Measurements from ENCODE around the gene ATE1. TPM values are rescaled to one million over a fixed set of nuclear protein-coding genes. Genes with fewer than 3 reads are reported as not detected.

The ATE1 gene
- total RNA-seq, 3 donors from 2014 or later (not counting 1 experiment from before 2014, with no cell fraction given), result 30.4 to 40.6 (median 30.5) TPM

DNA sequence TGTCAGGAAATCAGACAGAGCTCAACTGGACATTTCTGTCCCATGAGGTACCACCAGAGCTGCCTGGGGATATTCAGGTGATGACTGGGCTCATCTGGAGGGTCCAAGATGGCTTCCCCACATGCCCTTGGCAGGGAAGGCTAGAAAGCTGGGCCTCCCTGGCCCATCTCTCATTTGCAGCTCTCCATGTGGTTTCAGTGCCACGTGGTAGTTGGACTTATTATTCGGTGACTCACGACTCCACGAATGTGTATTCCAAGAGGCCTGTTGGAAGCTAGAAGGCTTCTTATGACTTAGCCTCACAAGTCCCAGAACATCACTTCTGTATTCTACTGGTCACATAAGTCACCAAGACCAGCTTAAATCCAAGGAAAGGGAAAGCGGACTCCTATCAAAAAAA, 24.4 kb upstream of the ATE1 start:
- H3K27me3 ChIP-seq (ENCODE audit: control insufficient read depth, insufficient read depth, low read length), result no peaks in the 10 kb centered on the region
- TF ChIP-seq, protein P1, sequence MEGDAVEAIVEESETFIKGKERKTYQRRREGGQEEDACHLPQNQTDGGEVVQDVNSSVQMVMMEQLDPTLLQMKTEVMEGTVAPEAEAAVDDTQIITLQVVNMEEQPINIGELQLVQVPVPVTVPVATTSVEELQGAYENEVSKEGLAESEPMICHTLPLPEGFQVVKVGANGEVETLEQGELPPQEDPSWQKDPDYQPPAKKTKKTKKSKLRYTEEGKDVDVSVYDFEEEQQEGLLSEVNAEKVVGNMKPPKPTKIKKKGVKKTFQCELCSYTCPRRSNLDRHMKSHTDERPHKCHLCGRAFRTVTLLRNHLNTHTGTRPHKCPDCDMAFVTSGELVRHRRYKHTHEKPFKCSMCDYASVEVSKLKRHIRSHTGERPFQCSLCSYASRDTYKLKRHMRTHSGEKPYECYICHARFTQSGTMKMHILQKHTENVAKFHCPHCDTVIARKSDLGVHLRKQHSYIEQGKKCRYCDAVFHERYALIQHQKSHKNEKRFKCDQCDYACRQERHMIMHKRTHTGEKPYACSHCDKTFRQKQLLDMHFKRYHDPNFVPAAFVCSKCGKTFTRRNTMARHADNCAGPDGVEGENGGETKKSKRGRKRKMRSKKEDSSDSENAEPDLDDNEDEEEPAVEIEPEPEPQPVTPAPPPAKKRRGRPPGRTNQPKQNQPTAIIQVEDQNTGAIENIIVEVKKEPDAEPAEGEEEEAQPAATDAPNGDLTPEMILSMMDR (IDR thresholded peaks at IDR 0.05), result no peak
- no peaks in the 10 kb centered on the region for H3K9me3 ChIP-seq (ENCODE audit: control insufficient read depth, insufficient read depth, low read length)
- H3K9me3 Mint-ChIP-seq, result no peaks in the 10 kb centered on the region
- ATAC-seq (no peak), DNase-seq (no peak)
- intact Hi-C loops (cut with micrococcal nuclease), result no loop called here
- no peak overlapping the region for H3K27ac Mint-ChIP-seq
- no peak overlapping the region for H3K4me3 Mint-ChIP-seq
- H3K4me1 ChIP-seq (ENCODE audit: control insufficient read depth, insufficient read depth, low read length), result no peaks in the 10 kb centered on the region
- H3K4me1 Mint-ChIP-seq, result no peaks in the 10 kb centered on the region
- H3K36me3 Mint-ChIP-seq, result no peaks in the 10 kb centered on the region
- WGBS (ENCODE audit: insufficient coverage), result 92% methylated on average over 5 of the region's 5 CpGs
- no peak overlapping the region for H3K27ac ChIP-seq (ENCODE audit: low read length)
- H3K36me3 ChIP-seq (ENCODE audit: control insufficient read depth, insufficient read depth, low read length), result peaks cover 8% of the 10 kb centered on the region
- H3K27me3 Mint-ChIP-seq (ENCODE audit: low read depth in 2 of 2), result no peaks in the 10 kb centered on the region
- no peak overlapping the region for H3K4me3 ChIP-seq (ENCODE audit: low read length)

DNA sequence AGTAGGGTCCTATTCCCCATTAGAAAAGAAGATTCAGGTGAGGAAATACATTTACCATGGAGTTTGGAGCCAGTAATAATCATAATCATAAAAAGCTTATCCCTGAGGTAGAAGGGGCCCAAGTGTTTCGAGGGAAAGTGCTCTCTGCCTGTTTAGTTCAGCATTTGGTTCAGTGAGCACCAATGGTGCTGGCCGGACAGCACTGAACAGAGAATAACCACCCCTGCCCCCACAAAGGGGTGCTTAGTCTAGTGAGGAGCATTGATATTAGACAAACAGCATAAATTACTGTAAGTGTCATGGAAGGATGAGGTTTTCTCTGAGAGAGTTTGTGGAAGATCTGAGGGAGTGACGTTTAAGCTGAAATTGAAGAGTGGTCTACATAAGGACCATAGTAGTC, 21.6 kb upstream of the ATE1 start:
- no peaks in the 10 kb centered on the region for H3K27me3 ChIP-seq (ENCODE audit: control insufficient read depth, insufficient read depth, low read length)
- H3K9me3 ChIP-seq (ENCODE audit: control insufficient read depth, insufficient read depth, low read length), result no peaks in the 10 kb centered on the region
- Mint-ChIP-seq H3K4me1 (no peaks in the 10 kb centered on the region), H3K9me3 (no peaks in the 10 kb centered on the region), H3K4me3 (no peak overlapping the region), H3K27ac (no peak overlapping the region), H3K27me3 (ENCODE audit: low read depth in 2 of 2) (no peaks in the 10 kb centered on the region), H3K36me3 (no peaks in the 10 kb centered on the region)
- 91% methylated on average over 3 of the region's 3 CpGs for WGBS (ENCODE audit: insufficient coverage)
- no peak for DNase-seq
- no peak for ATAC-seq
- no peaks in the 10 kb centered on the region for H3K36me3 ChIP-seq (ENCODE audit: control insufficient read depth, insufficient read depth, low read length)
- TF ChIP-seq, protein P1 (IDR thresholded peaks at IDR 0.05), result no peak
- H3K4me3 ChIP-seq (ENCODE audit: low read length), result no peak overlapping the region
- H3K27ac ChIP-seq (ENCODE audit: low read length), result no peak overlapping the region
- intact Hi-C loops (cut with micrococcal nuclease), result no loop called here
- no peaks in the 10 kb centered on the region for H3K4me1 ChIP-seq (ENCODE audit: control insufficient read depth, insufficient read depth, low read length)

DNA sequence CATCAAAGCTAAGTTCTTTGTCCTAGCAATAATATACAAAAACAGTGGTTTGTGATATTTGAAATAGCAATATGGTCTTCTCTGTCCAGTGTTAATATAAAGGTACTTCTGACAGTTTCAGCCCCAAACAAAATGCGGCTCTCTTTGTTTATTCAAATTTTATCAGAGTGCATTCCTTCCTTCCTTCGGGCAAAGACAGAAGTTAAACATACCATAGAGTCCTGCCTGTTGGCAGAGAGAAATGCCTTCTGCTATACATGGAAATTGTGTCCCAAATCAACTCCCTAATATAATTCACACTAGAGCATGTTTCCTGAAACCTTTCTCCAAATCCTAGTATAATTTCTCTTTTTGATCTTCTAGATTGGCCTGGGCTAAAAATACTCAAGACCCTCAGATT, 21.2 kb upstream of the ATE1 start:
- Mint-ChIP-seq H3K27me3 (ENCODE audit: low read depth in 2 of 2) (no peaks in the 10 kb centered on the region), H3K4me3 (no peak overlapping the region), H3K4me1 (no peaks in the 10 kb centered on the region), H3K9me3 (no peaks in the 10 kb centered on the region), H3K36me3 (no peaks in the 10 kb centered on the region), H3K27ac (no peak overlapping the region)
- TF ChIP-seq, protein P1 (IDR thresholded peaks at IDR 0.05), result no peak
- Histone ChIP-seq H3K4me3 (ENCODE audit: low read length) (no peak overlapping the region), H3K4me1 (ENCODE audit: control insufficient read depth, insufficient read depth, low read length) (no peaks in the 10 kb centered on the region), H3K27ac (ENCODE audit: low read length) (no peak overlapping the region), H3K36me3 (ENCODE audit: control insufficient read depth, insufficient read depth, low read length) (no peaks in the 10 kb centered on the region), H3K9me3 (ENCODE audit: control insufficient read depth, insufficient read depth, low read length) (no peaks in the 10 kb centered on the region), H3K27me3 (ENCODE audit: control insufficient read depth, insufficient read depth, low read length) (no peaks in the 10 kb centered on the region)
- DNase-seq (no peak), ATAC-seq (no peak)
- 92% methylated on average over 2 of the region's 2 CpGs for WGBS (ENCODE audit: insufficient coverage)
- intact Hi-C loops (cut with micrococcal nuclease), result no loop called here
